Activated CD8-positive, alpha-beta memory T cell treated with anti-CD3 and anti-CD28 coated beads for 36 hours (primary cell): ENCODE data around the gene TTBK2. TPM values are rescaled to one million over a fixed set of nuclear protein-coding genes. Genes with fewer than 3 reads are reported as not detected.

ENCODE experiments used
- CTCF ChIA-PET: fragments of 350-600 bp; sonication (Branson Sonifier 250); formaldehyde crosslinking; loops from one replicate; lab custom pipeline; 2021; ENCODE audit warnings: antibody characterized with exemption; lab: Charles Lee
- POLR2A ChIA-PET: fragments of 350-600 bp; sonication (Branson Sonifier 250); formaldehyde crosslinking; loops from one replicate; lab custom pipeline; 2021; ENCODE audit warnings: antibody characterized with exemption; lab: Charles Lee
- total RNA-seq, 2 experiments: library from RNA; stranded (reverse); gene quantifications; one replicate each; pipeline ENCODE4 v1.2.3, GENCODE V29; 2021

TTBK2 gene
- total RNA-seq, 2 experiments from 2014 or later = 7.5 to 7.7 TPM

DNA sequence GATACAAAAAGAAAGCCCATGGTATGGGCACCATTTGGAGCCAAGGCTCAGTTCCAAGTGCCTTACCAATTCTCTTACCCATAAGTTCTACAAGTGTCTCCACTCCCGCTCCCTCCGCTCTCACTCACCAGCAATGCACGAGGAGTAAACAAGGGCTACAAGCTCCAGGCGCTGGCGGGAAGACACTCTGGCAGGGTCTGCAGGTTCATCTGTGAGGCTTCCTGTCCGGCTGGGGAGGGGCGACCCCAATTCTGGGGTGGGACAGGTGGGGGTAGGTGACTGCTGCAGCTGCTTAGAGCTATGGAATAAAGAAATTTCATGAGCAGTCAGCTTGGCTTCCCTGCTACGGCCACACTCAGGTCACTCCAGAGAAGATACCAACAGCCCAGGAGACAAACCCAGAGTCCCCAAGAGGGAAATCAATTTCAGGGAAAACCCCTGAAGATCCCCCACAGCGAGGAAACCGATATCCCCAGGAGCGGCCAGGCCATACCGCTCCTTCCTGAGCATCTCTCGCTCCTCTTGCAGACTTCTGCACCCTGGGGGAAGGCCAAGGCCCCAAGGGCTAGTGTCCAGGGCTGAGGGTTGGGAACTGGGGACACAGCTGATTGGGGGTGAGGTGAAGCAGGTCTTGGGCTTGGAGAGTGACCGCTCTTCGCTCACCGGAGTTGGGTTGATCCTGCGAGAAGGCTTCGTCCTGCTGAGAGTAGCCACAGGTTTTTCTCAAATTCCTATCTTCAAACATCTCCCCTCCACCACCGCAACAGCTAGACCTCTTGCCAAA is 185.0 kb downstream of the TTBK2 start:
- ChIA-PET CTCF (no interaction called here), POLR2A (interaction anchor here (0.8 kb wide), 1 partner anchor 160 kb away, joined by 3 read pairs; the partner anchor contains the start of gene STARD9)

DNA sequence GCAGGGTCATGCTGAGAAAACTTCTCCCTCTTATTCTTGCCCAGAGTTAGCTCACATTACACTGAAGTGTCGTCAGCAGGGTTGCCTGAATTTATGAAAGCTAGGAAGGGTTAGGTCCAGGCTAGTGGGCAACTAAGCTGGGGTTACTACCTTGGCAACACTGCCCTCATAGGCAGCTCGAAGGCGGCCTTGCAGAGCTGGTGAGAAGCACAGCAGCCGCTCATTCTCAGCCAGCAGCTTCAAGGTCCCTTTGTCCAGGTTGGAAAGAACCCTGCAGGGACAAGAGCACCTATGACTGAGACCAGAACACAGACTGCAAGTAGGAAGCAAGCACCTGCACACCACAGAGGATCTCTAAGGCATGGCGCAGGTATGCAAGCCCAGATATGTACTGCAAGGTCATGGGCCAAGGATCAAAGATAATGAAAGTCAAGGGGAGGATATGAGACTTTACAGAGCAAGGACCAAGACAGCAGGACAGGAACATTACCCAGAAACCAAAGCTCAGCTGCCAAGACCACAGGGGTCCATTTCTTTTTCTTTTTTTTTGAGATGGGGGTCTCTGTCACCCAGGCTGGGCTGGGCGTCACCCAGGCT is 186.4 kb downstream of the TTBK2 start:
- POLR2A ChIA-PET = no interaction called here
- CTCF ChIA-PET = no interaction called here

GRCh38 chr15:42733027-42733426 is 187.6 kb downstream of the TTBK2 start:
- ChIA-PET POLR2A (no interaction called here), CTCF (no interaction called here)

DNA sequence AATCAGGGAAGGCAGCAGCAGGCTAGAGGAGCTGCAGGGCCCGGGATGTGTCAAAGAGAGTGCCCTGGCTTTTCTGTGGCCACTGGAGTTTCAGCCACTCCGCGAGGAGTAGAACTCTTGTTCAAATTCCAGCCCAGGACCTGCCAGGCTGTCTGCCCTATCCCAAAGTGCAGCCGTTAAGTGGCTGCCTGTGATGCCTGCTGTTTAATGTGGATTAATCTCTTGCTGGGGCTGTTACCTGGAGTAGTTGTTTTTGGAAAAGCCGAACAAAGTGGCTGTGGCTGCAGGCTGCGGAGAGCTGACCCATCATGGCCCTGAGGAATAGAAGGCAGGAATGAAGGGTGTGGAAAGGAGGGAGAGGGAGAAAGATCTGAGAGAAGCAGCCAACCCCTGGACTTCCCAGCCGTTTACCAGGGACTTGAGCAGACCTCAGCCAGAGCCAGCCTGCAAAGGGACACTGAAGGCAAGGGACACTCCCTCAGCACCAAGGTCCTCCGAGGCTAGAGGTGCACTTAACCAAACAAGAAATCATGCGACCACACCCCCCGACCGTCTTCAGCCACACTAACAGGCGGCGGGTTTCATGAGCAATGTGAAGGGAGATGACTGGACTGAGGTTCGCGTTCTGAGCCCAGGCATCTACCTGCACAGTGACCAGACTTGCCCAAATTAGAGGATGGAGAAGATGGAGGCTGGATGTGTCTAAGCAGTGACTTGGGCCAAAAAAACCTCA is 188.3 kb downstream of the TTBK2 start:
- ChIA-PET POLR2A (no interaction called here), CTCF (no interaction called here)

GRCh38 chr15:42731461-42731860 is 189.1 kb downstream of the TTBK2 start:
- ChIA-PET POLR2A (interaction anchor here (0.6 kb wide), 1 partner anchor 162 kb away, joined by 4 read pairs; no protein-coding TSS in a partner anchor), CTCF (no interaction called here)

GRCh38 chr15:42730536-42730935 is 190.0 kb downstream of the TTBK2 start:
- ChIA-PET CTCF (no interaction called here), POLR2A (no interaction called here)

DNA sequence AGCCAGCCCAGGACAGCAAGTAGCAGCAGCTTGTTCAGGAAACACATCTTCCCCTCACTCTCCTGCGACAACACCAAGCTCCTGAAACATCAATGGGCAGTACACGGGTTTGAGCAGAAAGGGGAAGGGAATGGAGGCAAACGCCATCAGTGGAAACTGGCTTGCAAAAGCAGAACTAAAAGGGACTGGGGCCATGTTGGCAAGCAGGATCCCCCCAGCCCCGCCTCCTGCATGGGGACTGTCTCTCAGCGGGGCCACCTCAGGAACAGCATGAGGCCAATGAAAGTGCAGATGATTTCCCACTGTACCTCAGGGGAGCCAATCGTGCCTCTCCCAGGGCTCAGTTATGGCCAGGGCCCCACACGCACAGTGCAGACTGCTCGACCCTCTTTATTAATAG is 190.4 kb downstream of the TTBK2 start:
- ChIA-PET CTCF (no interaction called here), POLR2A (no interaction called here)

DNA sequence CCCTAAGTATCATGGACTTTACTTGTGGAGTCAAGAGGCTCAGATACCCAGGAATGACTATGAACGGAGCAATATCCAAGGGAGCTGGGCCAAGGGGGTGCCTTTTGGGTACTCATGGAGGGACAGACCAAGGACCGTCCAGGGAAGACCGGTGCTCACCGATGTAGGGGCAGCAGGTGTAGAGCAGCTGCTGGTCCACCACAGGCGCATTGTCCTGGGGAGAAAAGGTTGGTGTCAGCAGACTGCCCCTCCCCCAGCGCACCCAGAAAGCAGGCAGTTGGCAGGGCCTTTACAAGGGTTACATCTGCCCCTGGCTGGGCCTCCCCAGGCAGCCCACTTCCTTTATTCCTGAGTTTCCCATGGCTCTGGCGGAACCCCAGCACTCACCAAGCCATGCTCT is 191.2 kb downstream of the TTBK2 start:
- ChIA-PET CTCF (interaction anchor here (0.6 kb wide), 1 partner anchor 28 kb away, joined by 4 read pairs; no protein-coding TSS in a partner anchor), POLR2A (no interaction called here)

GRCh38 chr15:42728972-42729371 is 191.6 kb downstream of the TTBK2 start:
- ChIA-PET CTCF (interaction anchor here (0.6 kb wide), 1 partner anchor 27 kb away, joined by 4 read pairs; no protein-coding TSS in a partner anchor), POLR2A (no interaction called here)

DNA sequence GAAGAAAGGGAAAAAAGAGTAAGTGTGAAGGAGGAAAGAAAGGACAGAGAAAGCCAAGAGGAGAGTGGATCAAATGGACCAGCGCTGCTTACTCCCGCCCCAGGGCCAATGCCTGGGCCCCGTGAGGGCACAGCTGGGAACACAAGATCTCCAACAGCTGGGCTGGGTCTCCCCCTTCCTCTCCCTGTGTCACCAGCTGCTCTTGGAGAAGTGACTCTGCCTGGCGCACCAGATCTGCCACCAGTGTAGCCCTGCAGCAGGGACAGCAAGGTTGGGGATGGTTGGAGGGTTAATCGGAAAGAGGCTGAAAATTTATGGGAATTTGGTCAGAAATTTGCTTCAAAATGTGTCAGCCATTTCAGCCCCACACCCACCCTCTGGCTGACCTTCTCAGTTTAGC is 192.0 kb downstream of the TTBK2 start:
- ChIA-PET CTCF (no interaction called here), POLR2A (no interaction called here)

DNA sequence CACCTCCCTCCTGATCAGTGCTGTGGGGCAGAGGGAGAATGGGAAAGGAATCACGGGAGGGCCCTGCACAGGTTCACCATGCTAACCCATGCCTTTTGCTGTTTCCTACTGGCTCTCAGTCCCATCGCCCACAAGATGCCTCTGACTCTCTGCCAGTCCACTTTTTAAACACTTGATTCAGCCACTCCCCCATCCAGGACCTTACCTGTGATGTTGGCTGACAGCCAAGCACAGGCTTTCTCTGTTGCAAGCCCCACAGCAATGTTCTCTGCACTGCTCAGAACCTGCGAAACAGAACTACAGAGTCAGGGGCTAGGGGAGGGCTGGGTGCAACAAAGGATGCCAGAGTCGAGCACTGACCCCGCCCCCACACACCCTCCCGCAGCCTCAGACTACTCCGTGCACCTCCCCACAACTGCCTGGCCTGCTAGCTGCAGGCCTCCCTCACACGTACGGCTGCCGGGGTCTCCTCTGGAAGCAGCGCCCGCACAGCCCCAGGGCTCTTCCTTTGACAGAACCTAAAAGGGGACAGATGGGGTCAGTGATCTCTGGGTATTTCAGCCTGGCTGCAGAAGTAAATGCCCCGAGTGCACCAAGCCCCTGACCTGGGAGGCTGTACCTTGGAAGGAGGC is 192.7 kb downstream of the TTBK2 start:
- POLR2A ChIA-PET = no interaction called here
- CTCF ChIA-PET = no interaction called here

GRCh38 chr15:42726114-42726513 is 194.5 kb downstream of the TTBK2 start:
- CTCF ChIA-PET = no interaction called here

GRCh38 chr15:42725331-42725903 is 195.2 kb downstream of the TTBK2 start:
- CTCF ChIA-PET = no interaction called here
- POLR2A ChIA-PET = interaction anchor here (0.6 kb wide), 1 partner anchor 137 kb away, joined by 6 read pairs; no protein-coding TSS in a partner anchor

More at GRCh38 chr15:42726114-42726513, 194.5 kb downstream of the TTBK2 start:
- POLR2A ChIA-PET = no interaction called here

DNA sequence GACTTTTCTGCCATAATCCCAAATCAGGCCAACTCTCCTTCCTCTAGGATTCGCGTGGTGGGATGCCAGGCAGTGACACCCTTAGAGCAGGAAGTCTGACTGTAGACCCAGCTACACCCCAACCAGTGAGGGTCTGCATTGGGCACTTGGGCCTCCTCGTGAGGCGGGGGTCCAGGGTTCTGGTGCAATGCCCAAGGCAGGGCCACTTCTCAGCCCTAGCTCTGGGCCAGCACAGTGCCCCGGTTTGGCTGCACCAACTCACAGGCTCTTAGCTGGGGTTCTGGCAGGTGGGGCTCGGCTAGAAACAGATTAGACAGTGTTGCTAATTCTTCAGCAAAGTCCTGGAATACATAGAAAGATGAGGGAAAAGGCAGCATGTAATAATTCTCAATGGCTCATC is 196.3 kb downstream of the TTBK2 start:
- CTCF ChIA-PET = no interaction called here
- POLR2A ChIA-PET = no interaction called here

DNA sequence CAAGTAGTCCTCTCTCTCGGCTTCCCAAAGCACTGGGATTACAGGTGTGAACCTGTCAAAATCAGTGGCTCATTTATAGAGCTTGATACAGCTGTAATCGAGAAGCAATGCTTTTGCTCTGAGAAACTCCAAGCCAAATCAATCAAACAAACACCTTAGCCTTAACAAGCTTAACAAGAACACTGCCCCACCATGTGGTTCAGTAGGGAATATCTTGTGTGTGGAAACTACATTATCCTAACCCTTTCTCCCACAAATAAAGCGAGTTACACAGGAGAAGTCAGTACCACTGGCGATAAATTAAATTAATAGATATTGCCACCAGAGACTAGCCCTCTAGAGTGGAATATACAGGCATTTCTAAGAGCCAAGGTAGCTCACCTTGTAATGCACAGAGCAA is 197.5 kb downstream of the TTBK2 start:
- ChIA-PET CTCF (no interaction called here), POLR2A (interaction anchor here (0.5 to 1.1 kb wide), 2 partner anchors 14 to 770 kb away, joined by 3 to 4 read pairs; partner anchors contain the start of genes CDAN1 and TP53BP1)

- CTCF ChIA-PET = interaction anchor here (0.6 to 0.7 kb wide), 3 partner anchors 18 to 322 kb away, joined by 3 read pairs; no protein-coding TSS in a partner anchor
- POLR2A ChIA-PET = no interaction called here
Measured at GRCh38 chr15:42721916-42722315, 198.7 kb downstream of the TTBK2 start.

- ChIA-PET CTCF (no interaction called here), POLR2A (no interaction called here)
Measured at GRCh38 chr15:42721016-42721415, 199.6 kb downstream of the TTBK2 start.

- CTCF ChIA-PET = no interaction called here
- POLR2A ChIA-PET = no interaction called here
Measured at GRCh38 chr15:42720071-42720470, 200.5 kb downstream of the TTBK2 start.

DNA sequence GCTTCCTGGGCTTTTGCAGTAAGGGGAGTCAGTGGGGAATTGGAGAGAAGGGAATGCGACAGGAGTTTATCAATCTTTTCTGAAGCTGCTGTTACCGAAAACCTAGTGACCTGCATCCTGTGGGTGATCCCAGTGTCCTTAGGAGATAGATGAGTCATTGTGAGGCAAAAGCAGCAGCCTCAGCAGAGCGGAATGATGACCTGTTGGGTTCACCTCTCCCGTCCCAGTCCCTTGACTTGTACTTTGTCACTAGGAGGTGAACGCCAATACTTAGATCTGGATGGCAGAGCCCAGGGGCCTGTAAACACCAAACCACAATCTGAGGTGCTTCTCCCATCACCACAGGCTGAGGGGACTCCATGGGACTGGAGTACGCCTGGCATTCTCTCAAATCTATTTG is 201.5 kb downstream of the TTBK2 start:
- CTCF ChIA-PET = no interaction called here
- POLR2A ChIA-PET = interaction anchor here (0.6 kb wide), 1 partner anchor 203 kb away, joined by 3 read pairs; no protein-coding TSS in a partner anchor
